HEK293 (cell line): ENCODE measurements around the gene GALNS.
A peak's percentile ranks its signal among the peaks of the same experiment; 100 is the strongest.

Experiments used
- CTCF ChIA-PET: fragments of 350-600 bp; formaldehyde crosslinking; extraction: SDS; loops from one replicate; lab custom pipeline; 2021; ENCODE audit warnings: antibody characterized with exemption; lab: Yijun Ruan, JAX
- POLR2A ChIA-PET: fragments of 300-600 bp; formaldehyde crosslinking; extraction: SDS; loops from one replicate; lab custom pipeline; 2020; ENCODE audit warnings: antibody characterized with exemption, inconsistent platforms; lab: Yijun Ruan, JAX
- H3K27ac ChIP-seq: fragments of 200-500 bp; sonication (Bioruptor generic); 2 replicates; pipeline ENCODE4 v1.5.1; 2014; ENCODE audit warnings: low read depth, low read length, control low read depth, inconsistent platforms; ENCODE audit errors: extremely low read depth
- H3K36me3 ChIP-seq, 2 experiments: fragments of 200-500 bp in 1 of 2; sonication (Bioruptor generic) in 1 of 2; 1 replicate in 1 of 2; 2 replicates in 1 of 2; pipeline ENCODE4 v1.5.1; 2014 to 2017; ENCODE audit warnings: inconsistent platforms in 2 of 2, low read length in 2 of 2; ENCODE audit not compliant: control insufficient read depth in 2 of 2, insufficient read depth in 1 of 2
- H3K4me1 ChIP-seq: fragments of 200-500 bp; sonication (Bioruptor generic); 2 replicates; pipeline ENCODE4 v1.5.1; 2014; ENCODE audit warnings: mild to moderate bottlenecking, low read length, inconsistent platforms; ENCODE audit not compliant: control insufficient read depth, insufficient read depth
- H3K4me3 ChIP-seq: 2 replicates; pipeline ENCODE4 v1.5.1; 2011; ENCODE audit warnings: low read depth, mild to moderate bottlenecking, control low read depth, low read length, moderate library complexity
- H3K9me3 ChIP-seq: fragments of 200-500 bp; sonication (Bioruptor generic); 2 replicates; pipeline ENCODE4 v1.5.1; 2014; ENCODE audit warnings: low read depth, low read length, inconsistent platforms; ENCODE audit not compliant: control insufficient read depth, insufficient read depth
- EGR2 ChIP-seq: fragments of 450-650 bp; formaldehyde crosslinking; IDR thresholded peaks from 2 replicates; pipeline ENCODE4 v1.5.1; 2016; ENCODE audit warnings: low read depth, missing biosample characterization, missing genetic modification characterization
- KLF1 ChIP-seq: fragments of 450-650 bp; formaldehyde crosslinking; IDR thresholded peaks from 2 replicates; pipeline ENCODE4 v1.5.1; 2016; ENCODE audit warnings: missing biosample characterization, missing genetic modification characterization
- SCRT2 ChIP-seq: fragments of 450-650 bp; formaldehyde crosslinking; IDR thresholded peaks from 2 replicates; pipeline ENCODE4 v1.5.1; 2016; ENCODE audit warnings: missing biosample characterization, missing genetic modification characterization
- ZIC2 ChIP-seq: fragments of 450-650 bp; formaldehyde crosslinking; IDR thresholded peaks from 2 replicates; pipeline ENCODE4 v1.5.1; 2016; ENCODE audit warnings: missing biosample characterization, missing genetic modification characterization
- ZNF10 ChIP-seq: fragments of 450-650 bp; formaldehyde crosslinking; IDR thresholded peaks from 2 replicates; pipeline ENCODE4 v1.5.1; 2017; ENCODE audit warnings: missing biosample characterization, missing genetic modification characterization
- ZNF18 ChIP-seq: fragments of 450-650 bp; formaldehyde crosslinking; IDR thresholded peaks from 2 replicates; pipeline ENCODE4 v1.5.1; 2016; ENCODE audit warnings: missing biosample characterization, missing genetic modification characterization
- ZNF23 ChIP-seq: fragments of 450-650 bp; formaldehyde crosslinking; IDR thresholded peaks from 2 replicates; pipeline ENCODE4 v1.5.1; 2016; ENCODE audit warnings: missing biosample characterization, missing genetic modification characterization, borderline replicate concordance
- ZNF266 ChIP-seq: fragments of 450-650 bp; formaldehyde crosslinking; IDR thresholded peaks from 2 replicates; pipeline ENCODE4 v1.5.1; 2016; ENCODE audit warnings: missing biosample characterization, missing genetic modification characterization, low read depth
- ZNF292 ChIP-seq: fragments of 450-650 bp; formaldehyde crosslinking; IDR thresholded peaks from 2 replicates; pipeline ENCODE4 v1.5.1; 2016; ENCODE audit warnings: low read depth, missing biosample characterization, missing genetic modification characterization, borderline replicate concordance
- ZNF37A ChIP-seq: fragments of 450-650 bp; IDR thresholded peaks from 2 replicates; pipeline ENCODE4 v1.5.1; 2018; ENCODE audit warnings: missing biosample characterization, missing genetic modification characterization
- ZNF423 ChIP-seq: fragments of 450-650 bp; formaldehyde crosslinking; IDR thresholded peaks from 2 replicates; pipeline ENCODE4 v1.5.1; 2016; ENCODE audit warnings: missing biosample characterization, missing genetic modification characterization
- ZNF510 ChIP-seq: fragments of 450-650 bp; formaldehyde crosslinking; IDR thresholded peaks from 2 replicates; pipeline ENCODE4 v1.5.1; 2018; ENCODE audit warnings: mild to moderate bottlenecking, missing genetic modification characterization, missing biosample characterization; ENCODE audit not compliant: insufficient replicate concordance
- ZNF521 ChIP-seq: fragments of 450-650 bp; formaldehyde crosslinking; IDR thresholded peaks from 2 replicates; pipeline ENCODE4 v1.5.1; 2017; ENCODE audit warnings: missing biosample characterization, mild to moderate bottlenecking, missing genetic modification characterization
- ZNF623 ChIP-seq: fragments of 450-650 bp; formaldehyde crosslinking; IDR thresholded peaks from 2 replicates; pipeline ENCODE4 v1.5.1; 2016; ENCODE audit warnings: missing biosample characterization, missing genetic modification characterization
- ZNF626 ChIP-seq: fragments of 450-650 bp; sonication (Bioruptor Pico); formaldehyde crosslinking; IDR thresholded peaks from 2 replicates; pipeline ENCODE4 v1.5.1; 2018; ENCODE audit warnings: missing biosample characterization, missing genetic modification characterization, inconsistent platforms
- TF ChIP-seq, protein P1 (sequence below): fragments of 450-650 bp; formaldehyde crosslinking; conservative IDR thresholded peaks from 2 replicates; pipeline ENCODE4 v1.5.1; 2016; ENCODE audit warnings: low read depth, missing biosample characterization, missing genetic modification characterization
- TF ChIP-seq, protein P2 (sequence below): fragments of 450-650 bp; formaldehyde crosslinking; IDR thresholded peaks from 2 replicates; pipeline ENCODE4 v1.5.1; 2016; ENCODE audit warnings: missing biosample characterization, missing genetic modification characterization, borderline replicate concordance

The GALNS gene

GRCh38 chr16:88886420-88886844 lies 29.7 kb upstream of the GALNS start (continued):
- TF ChIP-seq, protein P1, sequence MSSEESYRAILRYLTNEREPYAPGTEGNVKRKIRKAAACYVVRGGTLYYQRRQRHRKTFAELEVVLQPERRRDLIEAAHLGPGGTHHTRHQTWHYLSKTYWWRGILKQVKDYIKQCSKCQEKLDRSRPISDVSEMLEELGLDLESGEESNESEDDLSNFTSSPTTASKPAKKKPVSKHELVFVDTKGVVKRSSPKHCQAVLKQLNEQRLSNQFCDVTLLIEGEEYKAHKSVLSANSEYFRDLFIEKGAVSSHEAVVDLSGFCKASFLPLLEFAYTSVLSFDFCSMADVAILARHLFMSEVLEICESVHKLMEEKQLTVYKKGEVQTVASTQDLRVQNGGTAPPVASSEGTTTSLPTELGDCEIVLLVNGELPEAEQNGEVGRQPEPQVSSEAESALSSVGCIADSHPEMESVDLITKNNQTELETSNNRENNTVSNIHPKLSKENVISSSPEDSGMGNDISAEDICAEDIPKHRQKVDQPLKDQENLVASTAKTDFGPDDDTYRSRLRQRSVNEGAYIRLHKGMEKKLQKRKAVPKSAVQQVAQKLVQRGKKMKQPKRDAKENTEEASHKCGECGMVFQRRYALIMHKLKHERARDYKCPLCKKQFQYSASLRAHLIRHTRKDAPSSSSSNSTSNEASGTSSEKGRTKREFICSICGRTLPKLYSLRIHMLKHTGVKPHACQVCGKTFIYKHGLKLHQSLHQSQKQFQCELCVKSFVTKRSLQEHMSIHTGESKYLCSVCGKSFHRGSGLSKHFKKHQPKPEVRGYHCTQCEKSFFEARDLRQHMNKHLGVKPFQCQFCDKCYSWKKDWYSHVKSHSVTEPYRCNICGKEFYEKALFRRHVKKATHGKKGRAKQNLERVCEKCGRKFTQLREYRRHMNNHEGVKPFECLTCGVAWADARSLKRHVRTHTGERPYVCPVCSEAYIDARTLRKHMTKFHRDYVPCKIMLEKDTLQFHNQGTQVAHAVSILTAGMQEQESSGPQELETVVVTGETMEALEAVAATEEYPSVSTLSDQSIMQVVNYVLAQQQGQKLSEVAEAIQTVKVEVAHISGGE (tag by site-specific recombination): no peak
- TF ChIP-seq ZNF626 (no peak), ZNF521 (tag by site-specific recombination) (no peak), ZNF423 (tag by site-specific recombination) (no peak), ZNF266 (tag by site-specific recombination) (no peak), ZIC2 (tag by site-specific recombination) (peak; percentile 41; the same call in 1 of the 2 replicates), ZNF623 (tag by site-specific recombination) (no peak), KLF1 (tag by site-specific recombination) (peak; percentile 99), ZNF510 (no peak)

DNA sequence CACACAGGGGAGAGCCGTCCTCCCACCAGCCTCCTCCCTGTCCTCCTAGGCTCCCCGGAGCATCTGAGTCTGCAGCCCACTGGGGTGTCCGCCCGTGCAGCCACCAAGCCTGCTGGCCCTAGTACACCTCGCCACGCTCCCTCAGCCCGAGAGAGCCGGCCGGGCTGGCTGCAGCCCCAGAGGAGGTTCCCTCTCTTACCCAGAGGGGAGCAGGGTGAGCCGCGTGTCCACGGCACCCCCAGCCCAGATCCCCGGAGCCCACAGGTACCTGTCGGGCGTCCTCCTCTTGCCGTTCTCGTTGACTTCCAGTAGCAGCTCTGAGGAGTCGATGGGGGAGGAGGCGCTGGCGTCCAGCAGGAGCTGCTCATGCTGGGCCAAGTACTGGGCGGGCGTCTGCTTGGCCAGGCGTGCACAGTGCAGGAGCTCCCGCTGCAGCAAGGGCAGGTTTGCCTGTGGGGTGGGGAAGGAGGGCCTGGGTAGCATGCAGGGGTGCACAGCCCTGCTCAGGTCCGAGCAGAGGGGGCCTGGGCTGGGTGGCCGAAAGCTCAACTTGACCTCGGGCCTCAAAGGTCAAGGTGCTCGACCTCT lies 29.0 kb upstream of the GALNS start:
- POLR2A ChIA-PET: no interaction called here
- H3K9me3 ChIP-seq: no peaks in the 10 kb centered on the region
- H3K4me3 ChIP-seq: no peak overlapping the region
- H3K27ac ChIP-seq: no peak overlapping the region
- H3K36me3 ChIP-seq: no peaks in the 10 kb centered on the region
- 0 out of 2 replicates have a peak, but pooled peaks have one; percentile 11 for TF ChIP-seq SCRT2
- no peak for TF ChIP-seq ZNF37A (tag by site-specific recombination)
- TF ChIP-seq, all 188 proteins: peak for 1
- CTCF ChIA-PET: no interaction called here
- no peaks in the 10 kb centered on the region for H3K4me1 ChIP-seq

GRCh38 chr16:88884569-88885271 lies 28.0 kb upstream of the GALNS start:
- no peaks in the 10 kb centered on the region for H3K36me3 ChIP-seq
- no peak overlapping the region for H3K4me3 ChIP-seq
- POLR2A ChIA-PET: no interaction called here

GRCh38 chr16:88883946-88884345 lies 27.2 kb upstream of the GALNS start:
- CTCF ChIA-PET: interaction anchor here (0.7 kb wide), 1 partner anchor 464 kb away, joined by 3 read pairs; no protein-coding TSS in a partner anchor
- no peak overlapping the region for H3K27ac ChIP-seq
- no peaks in the 10 kb centered on the region for H3K9me3 ChIP-seq
- no peak overlapping the region for H3K4me3 ChIP-seq
- no peaks in the 10 kb centered on the region for H3K36me3 ChIP-seq
- no peak for TF ChIP-seq ZNF18 (tag by site-specific recombination)
- no peak for TF ChIP-seq ZNF292
- TF ChIP-seq ZNF10: 0 out of 2 replicates have a peak, but pooled peaks have one; percentile 17
- TF ChIP-seq, protein P2, sequence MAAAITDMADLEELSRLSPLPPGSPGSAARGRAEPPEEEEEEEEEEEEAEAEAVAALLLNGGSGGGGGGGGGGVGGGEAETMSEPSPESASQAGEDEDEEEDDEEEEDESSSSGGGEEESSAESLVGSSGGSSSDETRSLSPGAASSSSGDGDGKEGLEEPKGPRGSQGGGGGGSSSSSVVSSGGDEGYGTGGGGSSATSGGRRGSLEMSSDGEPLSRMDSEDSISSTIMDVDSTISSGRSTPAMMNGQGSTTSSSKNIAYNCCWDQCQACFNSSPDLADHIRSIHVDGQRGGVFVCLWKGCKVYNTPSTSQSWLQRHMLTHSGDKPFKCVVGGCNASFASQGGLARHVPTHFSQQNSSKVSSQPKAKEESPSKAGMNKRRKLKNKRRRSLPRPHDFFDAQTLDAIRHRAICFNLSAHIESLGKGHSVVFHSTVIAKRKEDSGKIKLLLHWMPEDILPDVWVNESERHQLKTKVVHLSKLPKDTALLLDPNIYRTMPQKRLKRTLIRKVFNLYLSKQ: no peak
- POLR2A ChIA-PET: no interaction called here
- H3K4me1 ChIP-seq: no peaks in the 10 kb centered on the region

More at GRCh38 chr16:88884569-88885271, 28.0 kb upstream of the GALNS start:
- H3K9me3 ChIP-seq: no peaks in the 10 kb centered on the region
- 0 out of 2 replicates have a peak, but pooled peaks have one; percentile 15 for TF ChIP-seq EGR2 (tag by site-specific recombination)
- no peak for TF ChIP-seq ZNF23 (tag by site-specific recombination)
- no peak overlapping the region for H3K27ac ChIP-seq
- CTCF ChIA-PET: no interaction called here
- H3K4me1 ChIP-seq: no peaks in the 10 kb centered on the region
